ENCODE data around the gene LRRN2. TPM values are rescaled to one million over a fixed set of nuclear protein-coding genes. Genes with fewer than 3 reads are reported as not detected.
"Not testable (repeated sequence)": the region's sequence is repeated elsewhere in the genome, so short reads cannot be mapped to it uniquely, and the experiment has no call there.

The LRRN2 gene
- total RNA-seq, 5 donors from 2014 or later (not counting 1 experiment from before 2014, with no cell fraction given): 0.03 TPM; not detected in 4

GRCh38 chr1:204633665-204634064 lies 51.9 kb downstream of the LRRN2 start:
- Mint-ChIP-seq H3K4me1 (no peaks in the 10 kb centered on the region), H3K27me3 (peaks cover 19 to 28% of the 10 kb centered on the region in 2 donors), H3K9me3 (no peaks in the 10 kb centered on the region), H3K4me3 (no peak overlapping the region), H3K36me3 (no peaks in the 10 kb centered on the region), H3K27ac (no peak overlapping the region)
- H3K9me3 ChIP-seq: no peaks in the 10 kb centered on the region
- WGBS (ENCODE audit: insufficient coverage): 53% methylated on average over 5 of the region's 8 CpGs
- ATAC-seq (replicated peaks in 1 of 4) (no peak), DNase-seq (no peak)
- H3K27ac ChIP-seq (ENCODE audit: low read length): no peak overlapping the region
- no peaks in the 10 kb centered on the region for H3K36me3 ChIP-seq (ENCODE audit: control insufficient read depth in 2 of 2, extremely low read depth in 1 of 2, insufficient read depth in 1 of 2, low read length in 1 of 2)
- H3K4me3 ChIP-seq (ENCODE audit: control insufficient read depth in 1 of 2, extremely low read depth in 1 of 2, low read length in 1 of 2): no peak overlapping the region
- CTCF ChIA-PET: no interaction called here
- H3K27me3 ChIP-seq (replicated peaks in 1 of 2; ENCODE audit: control insufficient read depth in 2 of 2, extremely low read depth in 1 of 2, insufficient read depth in 2 of 2, low read length in 1 of 2): peaks cover 0 to 28% of the 10 kb centered on the region in 2 experiments
- no peaks in the 10 kb centered on the region for H3K4me1 ChIP-seq (ENCODE audit: control insufficient read depth in 1 of 2, extremely low read depth in 1 of 2, insufficient read depth in 2 of 2, low read length in 2 of 2)
- POLR2A ChIA-PET: no interaction called here

DNA sequence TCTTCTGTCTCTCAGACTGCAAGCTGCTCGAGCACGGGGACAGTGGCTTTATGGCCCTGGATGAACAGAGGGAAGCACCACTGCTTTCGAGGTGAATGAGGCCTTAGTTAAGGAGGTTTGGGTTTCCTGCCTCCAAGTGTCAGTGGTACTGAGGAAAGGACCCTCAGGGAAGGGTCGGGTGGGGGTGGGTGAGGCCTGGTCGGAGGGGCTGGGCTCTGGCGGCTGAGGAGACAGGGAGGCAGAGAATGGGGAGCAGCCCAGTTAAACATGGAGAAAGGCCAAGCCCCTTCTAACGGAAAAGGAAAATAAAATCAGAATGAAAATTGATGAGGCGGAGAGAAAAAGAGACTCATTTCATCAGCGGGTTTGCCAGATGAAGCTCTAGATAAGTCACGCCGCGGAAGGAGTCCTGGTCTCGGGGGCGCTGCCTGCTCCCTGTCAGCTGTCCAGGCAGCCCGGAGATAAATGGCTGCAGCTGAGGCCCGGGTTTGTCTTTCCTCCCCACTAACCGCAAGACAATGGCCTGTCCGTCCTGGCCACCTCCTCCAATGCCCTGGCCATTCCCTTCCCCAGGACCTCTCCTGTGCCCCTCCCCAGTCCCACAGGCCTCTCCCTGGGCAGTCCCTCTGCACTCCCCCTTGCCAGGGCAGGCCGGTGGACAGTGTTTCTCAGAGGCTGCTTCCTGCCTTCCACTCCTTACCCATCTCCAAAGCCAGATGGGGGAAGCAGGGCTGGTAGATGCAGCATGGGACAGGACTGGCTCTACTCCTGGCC lies 55.2 kb downstream of the LRRN2 start:
- POLR2A ChIA-PET: no interaction called here
- DNase-seq (no peak), ATAC-seq (replicated peaks in 1 of 4) (no peak)
- CTCF ChIA-PET: interaction anchor here in 1 of 2 donors (0.6 kb wide), 1 partner anchor 192 kb away, joined by 7 read pairs; no protein-coding TSS in a partner anchor
- H3K4me1 Mint-ChIP-seq: no peaks in the 10 kb centered on the region
- no peaks in the 10 kb centered on the region for H3K9me3 ChIP-seq
- no peaks in the 10 kb centered on the region for H3K9me3 Mint-ChIP-seq
- no peaks in the 10 kb centered on the region for H3K4me1 ChIP-seq (ENCODE audit: control insufficient read depth in 1 of 2, extremely low read depth in 1 of 2, insufficient read depth in 2 of 2, low read length in 2 of 2)
- no peak overlapping the region for H3K4me3 Mint-ChIP-seq
- no peaks in the 10 kb centered on the region for H3K36me3 ChIP-seq (ENCODE audit: control insufficient read depth in 2 of 2, extremely low read depth in 1 of 2, insufficient read depth in 1 of 2, low read length in 1 of 2)
- H3K27ac ChIP-seq (ENCODE audit: low read length): no peak overlapping the region
- H3K4me3 ChIP-seq (ENCODE audit: control insufficient read depth in 1 of 2, extremely low read depth in 1 of 2, low read length in 1 of 2): no peak overlapping the region
- no peaks in the 10 kb centered on the region for H3K36me3 Mint-ChIP-seq
- peaks cover 19 to 26% of the 10 kb centered on the region in 2 donors for H3K27me3 Mint-ChIP-seq
- WGBS (ENCODE audit: insufficient coverage): 58% methylated on average over 18 of the region's 19 CpGs
- no peak overlapping the region for H3K27ac Mint-ChIP-seq
- H3K27me3 ChIP-seq (replicated peaks in 1 of 2; ENCODE audit: control insufficient read depth in 2 of 2, extremely low read depth in 1 of 2, insufficient read depth in 2 of 2, low read length in 1 of 2): peaks cover 0 to 29% of the 10 kb centered on the region in 2 experiments

DNA sequence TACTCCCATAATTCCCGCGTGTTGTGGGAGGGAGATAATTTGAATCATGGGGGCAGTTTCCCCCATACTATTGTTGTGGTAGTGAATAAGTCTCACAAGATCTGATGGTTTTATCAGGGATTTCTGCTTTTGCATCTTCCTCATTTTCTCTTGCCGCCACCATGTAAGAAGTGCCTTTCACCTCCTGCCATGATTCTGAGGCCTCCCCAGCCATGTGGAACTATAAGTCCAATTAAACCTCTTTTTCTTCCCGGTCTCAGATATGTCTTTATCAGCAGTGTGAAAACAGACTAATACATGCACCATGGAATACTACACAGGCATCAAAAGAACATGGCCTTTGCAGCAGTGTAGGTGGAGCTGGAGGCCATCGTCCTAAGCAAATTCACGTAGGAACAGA lies 56.1 kb downstream of the LRRN2 start:
- H3K27me3 ChIP-seq (replicated peaks in 1 of 2; ENCODE audit: control insufficient read depth in 2 of 2, extremely low read depth in 1 of 2, insufficient read depth in 2 of 2, low read length in 1 of 2): peaks cover 0 to 29% of the 10 kb centered on the region in 2 experiments
- H3K4me3 Mint-ChIP-seq; H3K4me1 ChIP-seq (ENCODE audit: control insufficient read depth in 1 of 2, extremely low read depth in 1 of 2, insufficient read depth in 2 of 2, low read length in 2 of 2); H3K36me3 ChIP-seq (ENCODE audit: control insufficient read depth in 2 of 2, extremely low read depth in 1 of 2, insufficient read depth in 1 of 2, low read length in 1 of 2); H3K36me3 Mint-ChIP-seq; DNase-seq; H3K4me1 Mint-ChIP-seq; CTCF ChIA-PET; H3K9me3 Mint-ChIP-seq; H3K27ac Mint-ChIP-seq; H3K9me3 ChIP-seq; H3K4me3 ChIP-seq (ENCODE audit: control insufficient read depth in 1 of 2, extremely low read depth in 1 of 2, low read length in 1 of 2); H3K27ac ChIP-seq (ENCODE audit: low read length); POLR2A ChIA-PET; ATAC-seq (replicated peaks in 1 of 4): not testable (repeated sequence)
- peaks cover 19 to 26% of the 10 kb centered on the region in 2 donors for H3K27me3 Mint-ChIP-seq
- WGBS (ENCODE audit: insufficient coverage): no CpG with 5 or more reads among the region's 6 CpGs

DNA sequence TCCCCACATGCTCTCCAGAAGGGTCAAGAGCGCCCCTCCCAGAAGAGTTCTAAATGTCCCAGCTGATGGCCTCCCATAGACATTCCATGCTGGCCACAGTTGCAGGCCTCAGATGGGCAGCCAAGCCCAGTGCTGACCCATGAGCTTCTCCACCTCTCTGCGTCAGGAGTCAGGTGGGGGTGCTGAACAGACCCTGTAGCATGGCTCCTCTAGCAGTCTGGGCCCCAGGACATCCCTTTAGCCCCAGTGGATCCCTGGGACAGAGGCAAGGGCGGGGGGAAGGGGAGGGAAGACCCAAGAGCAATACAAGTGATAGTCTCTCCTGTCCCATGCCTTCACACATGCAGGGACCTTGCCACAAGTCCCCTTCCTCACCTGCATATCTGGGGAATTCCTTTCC lies 56.7 kb downstream of the LRRN2 start:
- Mint-ChIP-seq H3K36me3 (no peaks in the 10 kb centered on the region), H3K9me3 (no peaks in the 10 kb centered on the region), H3K27ac (no peak overlapping the region), H3K4me1 (no peaks in the 10 kb centered on the region), H3K27me3 (peaks cover 16 to 25% of the 10 kb centered on the region in 2 donors), H3K4me3 (no peak overlapping the region)
- H3K27ac ChIP-seq (ENCODE audit: low read length): no peak overlapping the region
- WGBS (ENCODE audit: insufficient coverage): 67% methylated on average over 1 of the region's 3 CpGs
- no peak overlapping the region for H3K4me3 ChIP-seq (ENCODE audit: control insufficient read depth in 1 of 2, extremely low read depth in 1 of 2, low read length in 1 of 2)
- ChIA-PET POLR2A (no interaction called here), CTCF (no interaction called here)
- H3K9me3 ChIP-seq: no peaks in the 10 kb centered on the region
- no peaks in the 10 kb centered on the region for H3K4me1 ChIP-seq (ENCODE audit: control insufficient read depth in 1 of 2, extremely low read depth in 1 of 2, insufficient read depth in 2 of 2, low read length in 2 of 2)
- H3K36me3 ChIP-seq (ENCODE audit: control insufficient read depth in 2 of 2, extremely low read depth in 1 of 2, insufficient read depth in 1 of 2, low read length in 1 of 2): no peaks in the 10 kb centered on the region
- H3K27me3 ChIP-seq (replicated peaks in 1 of 2; ENCODE audit: control insufficient read depth in 2 of 2, extremely low read depth in 1 of 2, insufficient read depth in 2 of 2, low read length in 1 of 2): peaks cover 0 to 29% of the 10 kb centered on the region in 2 experiments
- DNase-seq: no peak
- no peak for ATAC-seq (replicated peaks in 1 of 4)

DNA sequence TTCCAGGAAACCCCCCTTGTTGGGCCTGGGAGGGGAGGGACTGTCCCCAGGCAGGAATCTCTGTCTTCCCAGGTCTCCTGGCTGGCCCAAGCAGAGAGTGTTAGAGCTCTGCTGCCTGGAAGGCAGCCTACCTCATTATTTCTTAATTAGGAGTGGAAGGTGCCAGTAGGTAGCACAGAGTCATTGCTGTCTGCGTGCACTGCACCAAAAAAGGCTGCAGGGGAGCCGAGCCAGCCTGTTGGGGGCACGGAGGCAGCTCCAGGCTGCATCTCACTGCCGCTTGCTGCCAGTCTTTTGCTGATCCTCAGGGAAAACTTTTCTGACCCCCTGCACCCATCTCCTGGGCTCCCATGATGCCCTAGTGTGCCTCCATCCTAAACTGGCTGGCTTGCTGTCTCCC lies 58.1 kb downstream of the LRRN2 start:
- no peaks in the 10 kb centered on the region for H3K4me1 ChIP-seq (ENCODE audit: control insufficient read depth in 1 of 2, extremely low read depth in 1 of 2, insufficient read depth in 2 of 2, low read length in 2 of 2)
- 90% methylated on average over 4 of the region's 4 CpGs for WGBS (ENCODE audit: insufficient coverage)
- CTCF ChIA-PET: no interaction called here
- Mint-ChIP-seq H3K36me3 (no peaks in the 10 kb centered on the region), H3K4me3 (no peak overlapping the region), H3K4me1 (no peaks in the 10 kb centered on the region), H3K27me3 (peaks cover 13 to 22% of the 10 kb centered on the region in 2 donors), H3K9me3 (no peaks in the 10 kb centered on the region), H3K27ac (no peak overlapping the region)
- no peaks in the 10 kb centered on the region for H3K9me3 ChIP-seq
- DNase-seq (no peak), ATAC-seq (replicated peaks in 1 of 4) (no peak)
- POLR2A ChIA-PET: no interaction called here
- H3K36me3 ChIP-seq (ENCODE audit: control insufficient read depth in 2 of 2, extremely low read depth in 1 of 2, insufficient read depth in 1 of 2, low read length in 1 of 2): no peaks in the 10 kb centered on the region
- H3K4me3 ChIP-seq (ENCODE audit: control insufficient read depth in 1 of 2, extremely low read depth in 1 of 2, low read length in 1 of 2): no peak overlapping the region
- peaks cover 0 to 29% of the 10 kb centered on the region in 2 experiments for H3K27me3 ChIP-seq (replicated peaks in 1 of 2; ENCODE audit: control insufficient read depth in 2 of 2, extremely low read depth in 1 of 2, insufficient read depth in 2 of 2, low read length in 1 of 2)
- H3K27ac ChIP-seq (ENCODE audit: low read length): no peak overlapping the region

DNA sequence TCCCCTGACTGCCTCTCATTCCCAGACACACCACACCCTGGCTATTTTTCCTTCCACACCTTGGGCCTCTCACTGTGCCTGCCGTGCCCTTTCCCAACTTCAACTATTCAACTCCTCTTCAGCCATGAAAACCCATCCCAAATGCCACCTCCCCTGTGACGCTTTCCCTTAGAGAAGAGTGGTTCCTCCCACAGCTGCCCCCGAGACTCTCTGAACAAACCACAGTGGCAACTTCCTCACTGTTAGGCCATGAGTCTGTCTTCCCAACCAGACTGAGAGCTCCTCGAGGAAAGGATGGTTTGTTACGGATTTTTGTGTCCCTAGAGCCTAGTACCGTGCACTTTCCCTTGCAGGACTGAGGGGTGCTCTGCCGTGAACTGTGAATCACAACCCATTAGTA lies 59.2 kb downstream of the LRRN2 start:
- no peak for ATAC-seq (replicated peaks in 1 of 4)
- H3K27ac Mint-ChIP-seq: no peak overlapping the region
- H3K4me3 Mint-ChIP-seq: no peak overlapping the region
- Histone ChIP-seq H3K27me3 (replicated peaks in 1 of 2; ENCODE audit: control insufficient read depth in 2 of 2, extremely low read depth in 1 of 2, insufficient read depth in 2 of 2, low read length in 1 of 2) (peaks cover 0 to 22% of the 10 kb centered on the region in 2 experiments), H3K4me1 (ENCODE audit: control insufficient read depth in 1 of 2, extremely low read depth in 1 of 2, insufficient read depth in 2 of 2, low read length in 2 of 2) (no peaks in the 10 kb centered on the region), H3K36me3 (ENCODE audit: control insufficient read depth in 2 of 2, extremely low read depth in 1 of 2, insufficient read depth in 1 of 2, low read length in 1 of 2) (no peaks in the 10 kb centered on the region), H3K4me3 (ENCODE audit: control insufficient read depth in 1 of 2, extremely low read depth in 1 of 2, low read length in 1 of 2) (no peak overlapping the region), H3K9me3 (no peaks in the 10 kb centered on the region), H3K27ac (ENCODE audit: low read length) (no peak overlapping the region)
- no peak for DNase-seq
- CTCF ChIA-PET: no interaction called here
- no peaks in the 10 kb centered on the region for H3K9me3 Mint-ChIP-seq
- WGBS (ENCODE audit: insufficient coverage): 61% methylated on average over 7 of the region's 7 CpGs
- peaks cover 3% of the 10 kb centered on the region for H3K36me3 Mint-ChIP-seq
- POLR2A ChIA-PET: no interaction called here
- H3K27me3 Mint-ChIP-seq: peaks cover 9 to 19% of the 10 kb centered on the region in 2 donors
- H3K4me1 Mint-ChIP-seq: no peaks in the 10 kb centered on the region

Data from T-cell (primary cell).